ENCODE results near the gene URB2.
A peak's percentile ranks its signal among the peaks of the same experiment; 100 is the strongest.

URB2 gene

GRCh38 chr1:229625915-229626831, at the start of gene URB2, which contains the start of gene TAF5L:
URB2 (plus strand) TSS chr1:229626247; CDS start chr1:229627634, 1,387 bp downstream.
TAF5L (minus strand) TSS chr1:229626122; CDS start chr1:229614482, 11,640 bp downstream.
- TF ChIP-seq CTCF (conservative IDR thresholded peaks at IDR 0.05; ENCODE audit: low read depth, low read length), result no peak
- peak within 1 kb of the TSS; percentile 94 for H3K4me3 ChIP-seq (ENCODE audit: low read depth, low read length)

GRCh38 chr1:229578168-229579058, 47.6 kb upstream of the URB2 start:
- DNase-seq (ENCODE audit: low read depth), result no peak
- H3K4me3 ChIP-seq (ENCODE audit: low read depth, low read length), result no peak overlapping the region
- peak; percentile 23 for TF ChIP-seq CTCF (conservative IDR thresholded peaks at IDR 0.05; ENCODE audit: low read depth, low read length)

More at GRCh38 chr1:229625915-229626831, at the start of gene URB2, which contains the start of gene TAF5L:
- peak; percentile 91 for DNase-seq (ENCODE audit: low read depth)

- TF ChIP-seq CTCF (conservative IDR thresholded peaks at IDR 0.05; ENCODE audit: low read depth, low read length), result no peak
- DNase-seq (ENCODE audit: low read depth), result peak; percentile 67
- peak overlapping the region; percentile 38 for H3K4me3 ChIP-seq (ENCODE audit: low read depth, low read length)
These were observed 46.9 kb upstream of the URB2 start for GRCh38 chr1:229579059-229579673.

GRCh38 chr1:229581485-229581884, 44.6 kb upstream of the URB2 start:
- no peak for DNase-seq (ENCODE audit: low read depth)
- no peak overlapping the region for H3K4me3 ChIP-seq (ENCODE audit: low read depth, low read length)
- TF ChIP-seq CTCF (conservative IDR thresholded peaks at IDR 0.05; ENCODE audit: low read depth, low read length), result no peak

- TF ChIP-seq CTCF (conservative IDR thresholded peaks at IDR 0.05; ENCODE audit: low read depth, low read length), result no peak
- H3K4me3 ChIP-seq (ENCODE audit: low read depth, low read length), result no peak overlapping the region
- peak; percentile 75 for DNase-seq (ENCODE audit: low read depth)
These were observed 43.9 kb upstream of the URB2 start for GRCh38 chr1:229582011-229582694.

GRCh38 chr1:229582715-229583114, 43.3 kb upstream of the URB2 start:
- no peak overlapping the region for H3K4me3 ChIP-seq (ENCODE audit: low read depth, low read length)
- DNase-seq (ENCODE audit: low read depth), result no peak
- no peak for TF ChIP-seq CTCF (conservative IDR thresholded peaks at IDR 0.05; ENCODE audit: low read depth, low read length)

Measured in choroid plexus epithelial cell (primary cell).